Amygdala (tissue), 56 donors: ENCODE data around the gene FILIP1.

Experiments
- DNase-seq, 56 donors: peaks; one replicate each; lab custom pipeline; 2025; lab: John Stamatoyannopoulos, UW

Gene FILIP1

DNA sequence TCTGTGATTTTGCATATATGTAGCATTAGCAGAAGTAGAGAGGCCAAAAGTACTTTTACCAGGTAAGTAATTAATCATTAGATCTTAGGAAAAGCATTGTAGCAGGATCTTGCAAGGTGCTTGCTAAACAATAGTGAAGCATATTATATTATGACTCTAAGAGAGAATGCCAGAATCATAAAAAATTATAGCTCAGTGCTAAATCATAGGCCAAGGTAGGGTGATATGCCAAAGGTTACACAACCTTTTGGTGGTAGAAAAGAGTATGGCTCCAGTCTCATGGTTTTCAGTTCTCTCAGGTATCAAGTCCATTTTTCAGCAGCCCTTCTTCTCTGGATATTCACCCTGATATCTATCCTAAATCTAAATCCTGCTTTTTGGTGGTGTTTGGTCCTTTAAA, 192.1 kb downstream of the FILIP1 start:
- no peak for DNase-seq

DNA sequence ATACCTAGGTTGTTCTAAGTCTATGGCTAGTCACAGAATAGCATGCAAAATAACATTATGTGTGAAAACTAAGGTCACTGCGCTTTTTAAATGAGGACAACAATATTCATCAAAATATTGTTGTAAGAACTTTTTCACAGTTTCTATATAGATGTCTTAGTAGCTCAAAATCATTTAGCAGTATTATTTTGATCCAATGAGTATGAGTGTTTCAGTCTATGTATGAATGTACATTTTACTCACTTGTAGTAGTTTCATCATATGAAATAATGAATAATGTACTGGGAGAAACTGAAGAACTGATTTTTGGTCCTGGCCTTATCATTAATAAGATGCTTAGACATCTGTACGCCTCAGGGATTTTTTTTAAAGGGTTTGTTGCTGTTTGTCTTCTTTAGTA, 192.5 kb downstream of the FILIP1 start:
- no peak for DNase-seq

DNA sequence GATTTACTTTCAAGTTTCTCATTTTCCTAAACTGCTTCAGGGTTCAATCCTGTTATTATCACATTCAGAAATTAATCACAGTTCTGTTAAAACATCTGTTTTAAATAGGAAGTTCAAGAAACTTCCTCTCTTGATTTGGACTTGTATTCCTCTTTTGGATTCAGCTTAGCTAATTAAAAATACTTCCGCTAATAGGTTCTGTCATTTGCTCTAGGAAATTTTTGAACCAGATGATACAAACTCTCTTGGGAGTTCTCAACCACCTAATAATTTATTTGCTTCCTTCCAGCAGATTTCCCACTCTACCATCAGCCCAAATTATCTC, 193.1 kb downstream of the FILIP1 start:
- DNase-seq, result no peak

DNA sequence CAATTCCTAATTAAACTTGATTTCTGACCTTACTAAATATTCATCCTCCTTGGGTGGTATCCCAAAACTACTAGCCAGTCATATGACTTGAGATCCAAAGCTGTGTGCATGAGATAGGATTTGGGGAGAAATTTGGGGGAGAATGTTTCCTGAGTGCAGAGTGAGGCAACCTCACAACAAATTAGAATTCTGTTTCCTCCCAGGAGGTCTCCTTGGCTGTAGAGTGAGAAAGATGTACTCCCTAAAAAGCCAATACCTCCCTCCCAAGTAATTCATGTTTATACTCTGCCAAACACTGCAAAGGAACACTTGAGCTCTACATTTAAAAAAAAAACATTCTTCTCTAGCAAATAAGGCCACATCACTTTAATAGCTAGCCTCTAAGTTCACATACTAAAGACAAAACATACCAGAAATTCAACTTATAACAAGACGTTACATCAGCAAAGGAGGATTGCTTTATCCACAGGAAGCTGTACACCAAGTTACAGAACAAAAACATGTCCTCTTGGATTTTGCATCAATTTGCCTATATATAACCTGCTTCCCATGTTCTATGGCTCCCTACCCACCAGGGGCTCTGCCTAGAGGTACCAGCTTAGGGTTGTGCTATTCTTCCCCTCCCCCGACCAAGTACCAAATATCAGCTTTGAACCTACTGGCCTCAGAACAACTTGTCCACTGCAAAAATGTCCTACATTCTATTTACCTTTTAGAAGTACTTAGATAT, 193.6 kb downstream of the FILIP1 start:
- no peak for DNase-seq

DNA sequence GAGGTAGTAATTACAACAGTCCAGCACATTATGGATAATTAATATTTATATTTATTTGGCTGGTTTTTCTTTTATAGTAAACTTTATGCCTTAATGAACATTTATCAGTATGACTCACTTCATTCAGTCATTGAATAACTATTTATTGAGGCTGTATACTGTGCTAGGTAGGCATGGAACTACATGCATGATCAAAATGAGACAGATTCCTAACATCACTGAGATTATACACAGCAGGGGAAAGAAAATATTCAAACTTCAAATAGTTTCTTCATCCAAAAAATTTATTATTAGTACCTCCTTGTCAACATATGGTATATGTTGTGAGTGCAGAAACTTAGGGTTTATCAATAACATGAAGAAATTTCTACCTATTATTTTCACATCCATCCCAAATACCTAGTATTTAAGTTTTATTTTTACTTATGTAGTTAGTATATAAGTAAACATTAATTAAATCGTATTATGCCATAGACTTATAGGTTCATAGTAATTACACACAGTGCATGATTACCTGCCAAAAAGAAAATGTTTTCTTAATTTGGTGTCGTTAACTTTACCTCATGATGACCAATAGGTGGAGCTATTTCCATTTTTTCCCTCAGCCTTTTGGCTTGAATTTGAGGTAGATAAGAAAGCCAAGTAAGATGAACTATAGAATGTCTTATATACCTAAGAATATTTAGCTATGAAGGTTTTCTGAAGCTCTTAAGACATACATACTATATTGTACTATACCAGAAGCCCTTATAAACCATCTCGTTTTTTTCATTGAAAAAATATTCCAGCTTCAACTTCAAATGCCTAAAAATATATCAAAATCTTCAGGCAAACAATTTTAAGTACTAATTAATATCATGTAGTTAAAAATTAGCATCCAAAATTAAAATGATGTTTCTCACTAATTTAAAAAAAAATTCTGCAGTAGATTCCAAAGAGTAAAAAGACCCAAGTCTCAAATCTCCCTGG, 196.5 kb downstream of the FILIP1 start:
- peak in 1 of 56 donors; percentile 63 for DNase-seq

DNA sequence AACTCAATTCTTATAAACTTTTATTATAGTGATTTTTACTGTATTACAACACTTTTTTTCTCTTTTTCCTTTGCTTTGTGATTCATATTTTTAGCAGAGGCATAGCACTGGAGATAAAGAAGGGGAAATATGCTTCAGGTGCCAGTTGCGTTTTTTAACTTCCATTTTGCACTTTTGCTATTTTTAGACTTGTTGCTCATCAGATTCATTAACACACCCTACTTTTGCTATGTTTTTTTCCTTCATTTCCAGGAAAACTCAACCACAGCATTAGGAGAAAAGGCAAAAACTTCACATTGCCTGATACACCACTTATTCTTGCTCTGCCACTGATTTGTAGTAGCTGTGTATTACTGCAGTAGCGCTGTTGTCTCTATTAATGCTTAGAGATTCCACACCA, 201.0 kb downstream of the FILIP1 start:
- DNase-seq, result no peak

DNA sequence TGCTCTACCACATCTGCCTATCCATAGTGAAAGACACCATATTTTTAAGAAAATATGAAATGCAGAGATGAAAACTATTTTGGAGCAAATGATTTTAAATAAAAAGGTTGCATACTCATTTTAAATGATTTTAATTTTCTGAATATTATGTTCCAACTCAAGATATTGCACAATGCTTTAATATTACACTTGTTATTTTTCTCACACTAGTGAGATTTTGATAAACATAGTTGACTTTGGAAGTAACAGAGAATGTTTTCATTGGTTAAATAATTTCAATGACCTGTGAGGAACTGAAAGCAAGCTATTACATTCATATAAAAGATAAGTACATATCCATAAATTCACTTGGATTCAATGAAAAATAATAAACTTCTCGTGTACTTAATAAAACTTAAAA, 201.9 kb downstream of the FILIP1 start:
- no peak for DNase-seq

DNA sequence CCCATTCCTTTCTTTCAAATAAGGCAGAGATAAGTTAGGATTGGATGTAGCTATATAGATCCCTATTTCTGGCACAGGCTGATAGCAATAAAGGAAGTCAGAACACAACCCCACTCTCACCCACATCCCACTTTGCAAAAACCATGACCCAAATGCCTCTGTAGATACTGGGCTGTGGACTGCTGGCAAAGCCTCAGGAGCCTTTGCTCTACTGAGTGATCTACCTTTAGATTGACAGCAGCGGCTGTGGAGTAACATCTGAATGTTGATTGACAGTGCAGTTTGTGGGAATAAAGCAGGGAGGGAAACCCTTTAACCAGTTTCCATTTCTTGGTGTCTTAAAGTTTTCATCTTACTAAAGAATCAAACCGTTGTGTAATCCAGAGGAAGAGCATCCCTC, 202.3 kb downstream of the FILIP1 start:
- DNase-seq, result no peak

DNA sequence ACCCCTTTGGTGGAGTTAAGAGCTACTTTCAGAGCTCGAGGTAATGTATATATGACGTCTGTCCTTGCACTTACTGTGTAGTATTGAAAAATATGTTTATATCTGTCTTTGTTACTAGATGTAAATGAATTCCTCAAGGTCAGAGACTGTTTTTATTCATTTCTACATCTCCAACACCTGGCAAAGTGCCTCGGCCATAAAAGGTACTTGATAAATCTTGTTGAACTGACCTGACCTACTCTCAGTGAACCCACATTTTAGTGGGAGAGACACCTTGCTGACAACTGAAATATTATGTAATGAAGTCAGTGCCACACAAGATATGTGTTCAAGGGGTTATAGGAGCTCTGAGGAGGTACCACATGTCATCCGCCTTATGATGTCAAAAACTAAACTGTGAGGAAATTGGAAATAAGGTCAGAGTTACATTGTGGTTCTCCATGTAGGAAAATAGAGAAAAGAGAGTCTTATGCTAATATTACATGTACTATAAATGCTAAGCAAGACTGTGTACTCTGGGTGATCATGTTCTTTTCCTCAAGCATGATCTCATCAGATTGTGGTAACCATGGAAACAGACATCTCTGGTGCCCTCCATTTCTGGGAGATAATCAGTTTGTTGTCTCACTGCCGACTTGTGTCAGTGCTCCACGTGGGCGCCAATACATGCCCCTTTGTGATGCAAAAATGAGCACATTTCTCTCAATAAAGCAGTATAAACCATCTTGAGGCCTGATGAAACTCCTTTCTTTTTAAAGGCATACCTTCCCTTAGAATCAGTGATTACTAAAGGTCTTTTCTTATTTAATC, 203.3 kb downstream of the FILIP1 start:
- DNase-seq, result peak in 44 of 56 donors; percentile 4 to 79 (median 52)

DNA sequence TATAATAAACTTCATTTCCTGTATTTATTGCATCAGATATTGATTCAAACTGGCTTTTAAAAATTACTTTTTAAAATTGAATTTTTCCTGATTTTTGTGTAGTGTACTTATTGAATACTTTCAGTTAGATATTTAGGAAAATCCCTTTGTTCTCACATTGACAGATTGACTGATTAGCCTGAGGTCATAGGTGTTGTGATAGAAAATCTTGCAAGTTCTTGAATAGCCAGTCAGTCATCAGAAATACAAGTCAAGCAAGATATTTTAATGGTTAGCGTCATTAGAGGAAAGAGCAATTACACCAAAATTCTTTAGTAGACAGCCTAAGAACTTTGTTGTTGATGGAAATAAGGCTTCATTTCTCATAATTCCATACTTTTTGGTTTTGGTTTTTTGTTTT, 205.6 kb downstream of the FILIP1 start:
- no peak for DNase-seq

DNA sequence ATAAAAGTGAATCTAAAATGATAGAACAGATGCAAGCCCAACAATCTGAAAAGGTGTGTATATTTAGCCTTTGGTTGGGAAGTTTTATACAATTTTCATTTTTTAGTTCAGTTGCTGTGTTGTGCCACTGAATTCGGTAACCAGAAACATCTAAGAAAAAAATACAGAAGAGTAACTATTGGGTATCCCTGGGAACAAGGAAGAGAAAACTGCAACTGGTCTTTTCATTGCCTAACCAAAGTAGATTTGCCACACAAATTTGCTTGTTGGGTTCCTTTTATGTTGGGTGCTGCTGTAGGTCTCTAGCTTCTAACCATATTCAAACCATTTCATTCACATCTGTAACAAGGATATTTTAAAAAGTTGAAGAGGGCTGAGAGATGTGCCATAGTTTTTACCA, 206.2 kb downstream of the FILIP1 start:
- no peak for DNase-seq

DNA sequence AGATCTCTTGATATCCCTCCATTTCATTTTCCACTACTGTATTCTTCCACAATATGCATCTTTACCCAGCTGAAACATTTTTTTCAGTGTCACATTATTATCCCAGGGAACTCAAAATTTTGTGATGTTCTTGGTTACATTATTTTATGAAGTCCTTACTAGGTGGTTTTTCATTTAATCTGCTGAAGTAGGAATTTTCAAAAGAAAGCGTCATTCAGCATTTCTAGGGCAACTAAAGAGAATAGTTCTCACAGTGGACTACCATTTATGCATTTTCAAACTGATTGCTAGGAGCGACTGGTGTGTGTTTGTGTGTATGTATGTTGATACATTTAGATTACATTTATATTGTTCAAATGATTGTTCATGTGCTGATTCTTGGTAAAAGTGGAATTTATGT, 206.6 kb downstream of the FILIP1 start:
- DNase-seq, result no peak

DNA sequence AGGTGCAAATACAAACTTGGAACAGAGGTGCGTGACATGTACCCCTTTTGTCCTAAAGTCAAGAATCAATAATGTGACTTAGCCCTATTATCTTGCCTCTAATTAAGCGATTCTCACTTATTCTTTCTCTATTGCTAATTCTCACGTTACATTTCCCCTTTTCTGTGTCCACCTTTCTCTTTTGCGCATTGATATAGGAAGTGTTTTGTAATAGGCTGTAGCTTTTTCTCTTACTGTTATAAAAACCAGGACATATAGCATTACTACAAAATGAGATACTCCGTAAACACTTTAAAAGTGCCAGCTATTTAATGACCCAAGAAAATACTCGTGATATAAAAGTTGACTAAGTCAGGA, 208.3 kb downstream of the FILIP1 start:
- DNase-seq, result no peak

DNA sequence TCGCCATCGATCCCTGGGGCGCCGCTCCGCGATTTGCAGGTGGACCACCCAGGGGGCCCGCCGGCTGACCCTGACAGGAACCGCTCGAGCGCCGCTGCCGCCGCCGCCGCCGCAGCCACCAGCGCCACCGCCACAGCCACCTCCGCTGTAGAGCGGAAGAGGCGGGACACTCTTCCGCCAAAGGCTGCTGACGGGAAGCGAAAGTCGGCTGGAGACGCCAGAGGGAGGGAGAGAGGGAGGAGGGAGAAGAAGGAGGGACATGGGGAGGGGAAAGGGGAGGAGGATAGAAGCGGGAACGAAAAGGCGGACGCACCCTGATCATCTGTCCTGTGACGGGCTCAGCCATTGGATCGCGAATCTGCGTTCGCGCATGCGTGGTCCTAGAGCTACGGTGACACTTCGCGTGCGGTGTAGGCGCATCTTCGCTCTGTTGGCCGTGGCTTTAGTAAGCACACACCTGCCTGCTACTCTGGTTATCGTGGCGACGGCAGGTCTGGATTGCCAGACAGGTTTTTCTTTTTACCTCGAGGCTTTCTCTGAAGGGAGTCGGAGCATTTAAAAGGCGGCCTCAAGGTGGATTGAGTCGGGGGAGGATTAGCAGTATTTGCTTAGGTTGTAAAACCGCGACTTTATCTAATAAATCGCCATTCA, 208.8 kb downstream of the FILIP1 start, which contains the start of gene TMEM30A:
Gene TMEM30A (minus strand): TSS at position 161 of the 651 bp plus-strand sequence. CDS start 154 bp downstream, at position 7.
- peak; percentile 66 to 99 (median 96) for DNase-seq

DNA sequence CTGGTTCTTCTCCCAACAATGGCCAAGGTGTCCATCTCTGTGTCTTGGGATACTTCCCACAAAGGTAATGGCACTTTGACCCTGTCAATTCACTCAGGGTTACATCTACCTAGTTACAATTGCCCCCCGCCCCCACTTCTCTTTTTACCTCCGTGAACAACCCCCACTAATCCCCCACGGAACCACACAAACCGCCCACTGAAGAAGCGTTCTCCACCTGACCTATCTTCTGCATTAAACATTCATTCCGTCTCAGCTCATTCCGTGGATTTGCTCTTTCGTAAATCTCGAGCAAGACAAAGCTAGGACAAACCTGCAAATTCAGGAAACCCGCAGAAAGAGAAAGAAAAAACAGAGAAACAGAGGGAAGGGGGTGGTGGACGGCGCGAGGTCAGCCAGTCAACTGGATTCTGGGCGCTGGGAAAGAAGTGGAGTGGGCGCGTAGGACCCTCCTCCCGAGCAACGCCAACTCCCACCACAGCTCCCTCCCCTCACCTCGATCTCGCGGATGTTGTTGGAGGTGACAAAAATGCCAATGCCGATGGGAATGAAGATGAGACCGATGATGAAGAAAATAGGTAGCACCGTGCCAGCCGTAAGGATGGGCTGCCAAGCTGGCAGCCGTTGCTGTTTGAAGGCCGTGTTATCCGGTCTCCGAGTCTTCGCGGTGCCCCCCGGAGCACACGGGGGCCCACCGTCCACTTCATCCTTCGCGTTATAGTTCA, 209.5 kb downstream of the FILIP1 start:
- DNase-seq, result peak in 4 of 56 donors; percentile 29 to 55 (median 48)

DNA sequence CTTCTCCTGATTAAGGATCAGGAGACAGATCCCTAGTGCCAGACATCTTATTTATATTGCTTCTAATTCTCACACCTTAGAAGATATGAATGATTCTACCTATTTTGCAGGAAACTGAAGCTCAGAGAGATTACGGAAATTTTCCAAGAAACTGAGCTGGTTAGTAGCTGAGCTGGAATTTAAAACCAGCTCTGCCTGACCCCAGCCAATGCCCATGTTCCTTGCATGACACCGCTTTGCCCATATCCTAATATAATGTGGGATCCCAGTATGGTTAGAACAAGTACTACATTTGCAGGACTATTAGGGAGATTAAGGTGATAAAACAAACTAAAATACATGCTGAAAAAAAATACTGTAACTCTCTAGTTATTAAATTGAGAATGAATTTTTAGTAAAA, 210.9 kb downstream of the FILIP1 start:
- no peak for DNase-seq

DNA sequence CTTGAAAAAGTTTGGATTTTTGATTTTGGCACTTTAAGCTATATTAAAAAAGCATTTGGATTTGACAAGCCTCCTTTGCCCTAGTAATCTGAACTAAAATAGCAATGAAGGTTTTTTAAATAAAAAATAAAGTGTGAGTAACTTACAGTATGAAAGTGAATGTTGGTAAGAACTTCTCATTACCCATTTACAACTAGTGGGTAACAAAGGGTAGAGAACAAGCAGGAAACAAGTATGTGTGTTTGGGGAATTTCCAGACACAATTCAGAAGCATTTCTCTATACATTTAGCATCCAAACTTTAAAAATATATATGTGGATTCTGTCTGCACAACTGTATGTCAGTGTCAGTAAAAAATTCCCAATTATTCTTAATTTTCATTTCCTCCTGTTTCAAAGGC, 211.9 kb downstream of the FILIP1 start:
- no peak for DNase-seq

DNA sequence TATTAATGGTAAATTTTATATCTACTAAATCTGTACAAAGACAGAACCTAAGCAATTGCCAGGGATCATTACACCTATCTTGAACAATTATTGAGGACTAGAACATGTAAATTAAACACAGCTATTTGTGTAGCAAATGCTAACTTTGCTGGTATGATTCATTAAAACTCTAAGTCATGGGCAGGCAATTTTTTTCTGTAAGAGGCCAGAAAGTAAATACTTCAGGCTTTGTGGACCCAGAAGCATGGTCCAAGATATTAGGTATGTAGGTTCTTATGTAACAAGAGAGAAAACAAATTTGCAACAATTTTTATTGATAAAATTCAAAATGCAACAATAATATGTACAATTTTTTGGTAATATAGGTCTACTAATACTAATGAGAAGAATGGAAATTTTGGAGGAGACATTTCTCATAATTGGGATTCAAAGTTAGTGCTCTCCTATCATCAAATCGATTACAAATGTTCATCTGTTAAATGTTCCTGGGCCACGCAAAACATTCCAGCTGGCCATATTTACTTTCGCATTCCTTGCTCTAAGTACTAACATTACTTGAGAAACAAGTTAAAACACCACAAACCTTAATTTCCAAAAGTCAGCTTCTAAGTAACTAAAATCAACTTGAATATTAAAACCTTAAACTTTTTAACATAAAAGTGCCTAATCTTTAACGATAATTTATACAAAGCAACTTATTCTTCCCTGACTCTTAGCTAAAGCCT, 213.3 kb downstream of the FILIP1 start:
- DNase-seq, result no peak

DNA sequence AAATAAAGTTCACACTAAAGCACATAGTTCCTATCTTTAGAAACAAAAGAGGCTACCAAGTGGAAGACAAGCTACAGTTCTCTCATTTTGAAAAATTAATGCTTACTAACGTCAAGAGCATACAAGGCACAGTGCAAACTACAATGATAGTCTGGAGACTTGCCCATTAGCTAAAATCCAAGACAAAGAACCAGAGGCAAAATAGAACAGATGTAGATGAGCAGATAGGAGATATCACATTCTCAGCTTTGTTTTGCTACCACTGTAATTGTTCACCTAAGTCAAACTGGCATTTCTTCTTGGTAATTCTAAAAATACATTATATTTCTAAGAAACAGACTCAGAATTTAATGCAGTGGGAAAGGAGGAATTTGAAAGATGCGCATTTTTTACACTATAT, 214.2 kb downstream of the FILIP1 start:
- no peak for DNase-seq
